Activated CD4-positive, CD25-positive, alpha-beta regulatory T cell treated with anti-CD3 and anti-CD28 coated beads, Interleukin-2, amount 50 U/mL, for 24 hours (primary cell): ENCODE measurements around the gene PLXNB1.

ENCODE experiments used
- ATAC-seq, 2 donors: fragments of 150-1000 bp; cut with Tn5 transposase; one replicate each; pipeline ENCODE4 v1.10.0; 2021; ENCODE audit warnings: mild to moderate bottlenecking in 1 of 2, moderate library complexity in 1 of 2

The PLXNB1 gene

GRCh38 chr3:48434591-48435222 is 4.8 kb upstream of the PLXNB1 start:
- ATAC-seq = no peak

DNA sequence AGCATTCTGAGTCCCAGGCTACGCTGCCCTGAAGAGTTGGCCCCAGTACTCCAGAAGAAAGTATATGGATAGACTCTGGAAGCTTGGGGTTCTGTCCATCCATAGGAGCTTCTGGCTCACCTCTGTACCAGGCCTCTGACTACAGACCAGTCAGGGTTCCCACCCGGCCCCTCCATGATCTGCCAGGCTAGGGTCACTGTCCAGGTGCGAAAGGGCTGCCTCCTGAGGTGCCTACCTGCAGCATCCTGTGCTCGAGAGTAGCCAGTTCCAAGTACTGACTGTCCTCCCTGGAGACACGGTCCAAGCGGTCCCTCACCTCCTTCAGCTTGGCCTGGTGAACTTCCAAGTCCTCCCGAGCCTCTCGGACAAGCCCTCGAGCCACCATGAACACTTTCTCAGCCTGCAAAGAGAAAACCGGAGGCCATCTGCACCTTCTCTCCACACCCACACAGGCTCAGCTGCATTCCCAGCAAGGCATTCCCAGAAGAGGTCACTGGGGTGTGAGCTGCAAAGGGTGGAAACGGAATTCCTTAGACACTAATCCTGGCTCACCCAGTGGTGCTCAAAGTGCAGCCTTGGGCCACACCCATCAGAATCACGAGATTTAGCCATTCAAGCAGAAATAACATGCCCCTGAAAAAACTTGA is 3.7 kb upstream of the PLXNB1 start:
- no peak for ATAC-seq

GRCh38 chr3:48432411-48433371 is 2.8 kb upstream of the PLXNB1 start:
- ATAC-seq = no peak

- no peak for ATAC-seq
Observed at GRCh38 chr3:48431224-48432029, 1.5 kb upstream of the PLXNB1 start.

DNA sequence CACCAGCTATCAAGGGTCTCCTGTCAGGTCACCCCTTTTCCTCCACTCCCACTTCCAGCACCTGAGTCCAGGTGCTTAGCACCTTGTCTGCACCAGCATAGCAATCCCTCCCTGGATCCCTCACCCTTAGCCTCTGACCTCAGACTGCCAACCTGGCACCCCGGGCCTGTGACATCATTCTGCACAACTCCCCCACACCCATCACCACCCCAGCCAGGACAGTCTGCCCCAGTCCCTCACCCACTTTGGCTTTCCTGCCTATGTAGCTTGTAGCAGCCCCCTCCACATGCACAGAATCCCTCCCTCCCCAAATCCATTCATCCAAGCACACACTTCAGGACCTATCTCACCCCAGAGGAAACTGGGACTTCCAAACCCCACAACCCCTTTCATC is 819 bp upstream of the PLXNB1 start:
- no peak for ATAC-seq

- ATAC-seq = peak; percentile 62 to 70
Observed at GRCh38 chr3:48429317-48429959, 448 bp downstream of the PLXNB1 start.

DNA sequence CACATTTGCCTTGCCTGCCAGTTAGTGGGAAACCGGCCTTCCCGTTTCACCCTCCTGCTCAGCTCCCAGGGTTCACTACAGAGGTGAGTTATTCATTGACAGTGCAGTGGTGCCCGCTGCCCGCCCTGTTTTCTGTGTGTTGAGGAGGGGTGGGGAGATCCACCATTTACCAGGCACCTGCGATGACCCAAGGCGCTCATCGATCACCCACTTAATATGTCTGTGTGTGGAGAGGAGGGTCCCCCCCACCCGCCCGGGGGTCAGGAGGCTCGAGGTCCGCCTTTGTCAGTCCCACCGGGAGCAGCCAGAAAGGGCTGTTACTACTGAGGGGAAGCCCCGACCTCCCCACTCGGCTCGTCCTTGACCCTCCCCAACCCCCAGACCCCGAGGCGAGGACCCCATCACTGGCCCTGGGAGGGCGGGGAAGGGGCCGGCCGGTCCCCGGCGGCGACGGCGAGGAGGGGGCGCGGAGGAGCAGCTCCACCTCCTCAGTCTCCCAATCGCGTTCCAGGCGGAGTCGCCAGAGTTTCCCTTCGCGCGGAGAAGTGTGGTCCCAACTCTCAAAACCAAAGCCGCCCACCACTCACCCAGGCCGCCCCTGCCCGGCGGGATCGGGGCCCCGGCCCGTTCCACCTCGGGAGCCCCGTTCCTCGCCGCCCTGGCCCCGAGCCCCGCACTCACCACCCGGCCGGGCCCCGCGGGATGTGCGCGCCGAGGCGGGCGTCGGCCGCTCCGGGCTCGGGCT is 1.1 kb downstream of the PLXNB1 start:
- peak; percentile 57 to 61 for ATAC-seq

DNA sequence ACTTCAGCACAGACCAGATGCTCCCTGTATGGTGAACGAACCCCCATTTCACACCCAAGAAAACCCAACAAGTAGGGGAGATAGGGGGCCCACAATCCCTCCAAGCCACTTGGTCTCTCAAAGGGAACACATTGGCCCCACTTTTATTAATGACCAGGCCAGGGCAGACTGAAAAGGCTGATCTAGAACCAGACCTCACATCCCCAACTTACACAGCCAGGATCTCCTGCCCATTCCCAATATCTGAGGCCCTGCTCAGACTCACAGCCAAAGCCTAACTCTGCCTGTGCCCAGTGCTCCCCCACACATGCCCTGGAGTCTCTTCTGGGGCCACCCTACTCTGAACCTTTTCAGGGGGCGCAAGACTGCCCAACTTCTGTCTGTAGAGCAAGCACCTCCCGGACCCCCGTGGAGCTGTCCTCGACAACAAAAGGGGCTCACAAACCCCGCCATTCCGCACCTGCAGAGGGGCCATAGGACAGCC is 1.8 kb downstream of the PLXNB1 start:
- no peak for ATAC-seq

DNA sequence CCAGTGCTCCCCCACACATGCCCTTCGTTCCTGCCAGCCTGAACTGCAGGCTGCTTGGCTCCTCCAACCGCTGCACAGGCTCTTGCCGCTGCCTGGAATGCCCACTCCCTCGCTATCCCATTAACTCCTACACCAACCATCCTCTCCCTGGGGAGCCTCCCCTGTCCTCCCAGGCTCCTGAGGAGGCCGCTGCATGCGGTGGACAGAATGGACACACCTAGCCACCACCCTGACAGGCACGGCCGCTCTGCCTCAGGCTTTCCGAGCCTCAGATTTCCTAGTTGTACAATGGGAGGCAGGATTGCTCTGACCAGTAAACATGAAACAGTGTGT is 2.3 kb downstream of the PLXNB1 start:
- ATAC-seq = no peak

- ATAC-seq = no peak
Observed at GRCh38 chr3:48426944-48427629, 2.8 kb downstream of the PLXNB1 start.

DNA sequence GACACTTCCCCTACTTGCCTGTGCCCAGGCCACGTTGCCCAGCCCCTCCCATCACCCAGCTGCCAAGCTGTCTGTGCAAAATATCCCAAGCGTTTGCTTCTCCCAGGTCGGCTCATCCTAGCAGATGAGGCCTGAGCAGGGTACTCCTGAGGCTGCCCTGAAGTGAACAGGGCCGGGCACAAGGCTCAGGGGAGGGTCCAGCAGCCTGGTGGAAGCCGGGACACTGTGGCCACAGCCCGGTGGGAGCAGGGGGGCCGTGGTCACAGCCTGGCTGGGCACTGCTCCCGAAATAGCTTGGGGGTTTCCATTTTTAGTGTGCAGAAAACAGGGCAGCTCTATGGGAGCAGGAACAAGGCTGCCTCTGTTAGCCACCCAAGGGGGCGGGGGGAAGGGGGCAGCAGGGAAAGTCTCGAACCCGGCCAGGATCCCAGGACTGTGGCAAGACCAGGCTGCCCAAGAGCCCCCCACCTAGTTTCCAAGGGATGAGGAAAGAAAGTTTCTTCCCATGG is 3.4 kb downstream of the PLXNB1 start:
- no peak for ATAC-seq

DNA sequence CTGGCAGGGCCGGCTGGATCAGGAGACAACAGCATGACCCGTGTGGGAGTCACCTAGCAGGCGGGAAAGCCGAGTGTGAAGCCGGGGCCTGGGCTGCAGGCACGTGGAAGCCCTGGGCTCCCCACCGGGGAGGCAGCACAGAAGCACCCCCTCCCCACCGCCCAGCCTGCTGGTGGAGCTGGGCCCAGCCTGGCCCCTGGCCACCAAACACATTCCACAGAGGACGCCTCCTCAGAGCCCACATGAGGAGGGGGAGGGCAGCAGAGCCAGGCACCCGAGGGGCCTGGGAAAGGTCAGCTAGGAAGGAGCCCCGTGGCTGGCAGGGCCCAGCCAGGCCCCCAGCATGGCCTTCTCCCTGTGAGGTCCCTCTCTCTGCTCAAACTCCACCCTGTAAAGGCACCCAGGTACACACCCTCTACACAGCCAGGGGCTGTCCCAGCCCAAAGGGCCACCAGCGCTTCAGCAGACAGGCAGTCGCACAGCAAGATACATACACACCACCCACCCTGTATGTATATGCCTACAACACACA is 4.5 kb downstream of the PLXNB1 start:
- no peak for ATAC-seq

GRCh38 chr3:48423883-48424695 is 5.8 kb downstream of the PLXNB1 start:
- ATAC-seq = no peak

- no peak for ATAC-seq
Observed at GRCh38 chr3:48423241-48423882, 6.5 kb downstream of the PLXNB1 start.

DNA sequence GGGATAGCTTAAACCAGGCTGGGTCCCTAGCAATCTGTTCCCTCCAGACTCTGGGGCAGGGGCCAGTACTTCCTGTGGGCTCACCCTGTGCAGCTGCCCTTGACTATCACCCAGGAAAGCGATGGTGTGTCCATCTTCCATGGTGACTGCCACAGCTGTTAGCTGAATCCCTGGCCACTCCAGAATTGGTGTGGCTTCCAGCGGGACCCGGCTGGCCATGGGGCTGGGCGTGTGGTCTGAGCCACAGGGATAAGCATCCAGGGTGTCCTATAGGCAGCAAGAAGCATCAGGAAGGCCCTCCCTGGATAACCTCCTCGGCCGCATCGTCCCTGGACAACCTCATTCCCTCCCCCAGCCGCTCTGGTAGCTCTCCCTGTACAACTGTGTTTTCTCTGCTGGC is 7.2 kb downstream of the PLXNB1 start:
- no peak for ATAC-seq

DNA sequence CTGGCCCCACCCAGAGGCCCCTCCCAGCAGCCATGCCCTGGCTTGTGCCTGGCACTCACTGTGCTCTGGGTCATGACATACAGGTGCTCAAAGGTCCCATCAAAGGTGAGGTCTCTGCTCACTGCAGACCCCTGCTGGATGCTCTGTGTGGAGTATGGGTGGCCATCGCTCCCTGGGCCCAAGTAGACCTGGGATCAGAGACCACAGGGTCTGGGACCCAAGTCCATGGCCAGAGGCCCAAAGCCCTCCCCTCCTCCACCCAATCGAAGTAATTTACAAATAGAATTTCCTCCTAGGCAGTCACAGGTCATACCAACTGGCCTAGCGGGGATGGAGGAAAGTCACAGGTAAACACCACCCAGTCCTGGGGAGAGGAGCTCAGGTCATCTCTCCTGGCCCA is 7.6 kb downstream of the PLXNB1 start:
- no peak for ATAC-seq

- no peak for ATAC-seq
Observed at GRCh38 chr3:48420561-48420960, 9.3 kb downstream of the PLXNB1 start.

DNA sequence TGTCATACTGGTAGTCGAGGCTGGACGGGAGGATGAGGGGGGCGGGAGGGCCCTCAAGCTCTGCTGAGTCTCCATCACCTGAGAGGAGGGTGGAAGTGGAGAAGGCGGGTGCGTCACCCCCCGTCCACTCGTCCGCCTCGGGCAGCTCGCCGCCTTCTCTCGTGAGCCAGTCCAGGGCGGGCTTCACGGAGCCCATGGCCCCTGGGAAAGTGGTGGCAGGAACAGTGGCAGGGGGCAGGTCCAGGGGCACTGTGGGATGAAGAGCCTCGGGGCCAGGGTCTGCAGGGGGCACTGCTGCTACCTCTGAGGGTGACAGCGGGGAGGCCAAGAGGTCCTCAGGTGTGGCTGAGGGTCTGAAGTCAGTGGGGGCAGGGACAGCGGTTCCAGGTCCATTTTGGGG is 10.3 kb downstream of the PLXNB1 start:
- ATAC-seq = no peak

- ATAC-seq = no peak
Observed at GRCh38 chr3:48419149-48419548, 10.7 kb downstream of the PLXNB1 start.
